Prostate gland (tissue), 2 donors: Measurements from ENCODE around the gene GNPNAT1. TPM values are rescaled to one million over a fixed set of nuclear protein-coding genes. Genes with fewer than 3 reads are reported as not detected.

Experiments used
- DNase-seq: peaks from one replicate; pipeline ENCODE4 v3.0.0-alpha.2; 2019; ENCODE audit warnings: low spot score
- H3K27ac ChIP-seq, 2 donors: fragments of 200-600 bp; sonication (generic); 2 replicates each; pipeline ENCODE4 v1.5.1; 2017 to 2019
- H3K27me3 ChIP-seq: fragments of 200-600 bp; sonication (generic); replicated peaks from 2 replicates; pipeline ENCODE4 v1.5.1; 2019; ENCODE audit not compliant: insufficient read depth
- H3K36me3 ChIP-seq, 2 donors: fragments of 200-600 bp; sonication (generic); 1 replicate in 1 of 2; 2 replicates in 1 of 2; pipeline versions ENCODE4 v1.5.1 to v1.8.1; 2017 to 2019
- H3K4me1 ChIP-seq: fragments of 200-600 bp; sonication (generic); replicated peaks from 2 replicates; pipeline ENCODE4 v1.5.1; 2019
- H3K4me3 ChIP-seq, 2 donors: fragments of 200-600 bp; sonication (generic); 2 replicates each; pipeline ENCODE4 v1.5.1; 2017 to 2019
- H3K9me3 ChIP-seq: fragments of 200-600 bp; sonication (generic); 2 replicates; pipeline ENCODE4 v1.5.1; 2017
- POLR2A ChIP-seq: fragments of 450-650 bp; IDR thresholded peaks from one replicate; pipeline ENCODE4 v1.6.1; 2016; ENCODE audit warnings: antibody characterized with exemption, mild to moderate bottlenecking
- POLR2AphosphoS5 ChIP-seq: sonication (generic); formaldehyde crosslinking; IDR thresholded peaks from one replicate; pipeline ENCODE4 v1.6.1; 2017; ENCODE audit warnings: antibody characterized with exemption
- WGBS: methylation state at CpG from one replicate; pipeline ENCODE4 v1.1.5; 2018; 5-methylcytosine and 5-hydroxymethylcytosine counted together
- intact Hi-C: fragments of 100-400 bp; cut with DNase I; formaldehyde crosslinking; loops from one replicate; pipeline ENCODE4 v1.14.2; 2022
- total RNA-seq, 2 donors: library from RNA; depleted of rRNA; stranded (reverse); fragments of >200 nt; gene quantifications; one replicate each; pipeline ENCODE4 v1.1.0, GENCODE V29; 2016
- TF ChIP-seq, protein P1 (sequence below), 4 experiments: fragments of 200-600 bp in 2 of 4; fragments of 450-650 bp in 2 of 4; sonication (generic) in 2 of 4; IDR thresholded peaks; 1 replicate in 3 of 4; 2 replicates in 1 of 4; pipeline ENCODE4 v1.5.1; 2016 to 2019; ENCODE audit warnings: antibody characterized with exemption in 4 of 4, mild to moderate bottlenecking in 2 of 4, moderate library complexity in 2 of 4

Gene GNPNAT1
- 10 to 100 TPM; 26.2 to 41.4 TPM for total RNA-seq

DNA sequence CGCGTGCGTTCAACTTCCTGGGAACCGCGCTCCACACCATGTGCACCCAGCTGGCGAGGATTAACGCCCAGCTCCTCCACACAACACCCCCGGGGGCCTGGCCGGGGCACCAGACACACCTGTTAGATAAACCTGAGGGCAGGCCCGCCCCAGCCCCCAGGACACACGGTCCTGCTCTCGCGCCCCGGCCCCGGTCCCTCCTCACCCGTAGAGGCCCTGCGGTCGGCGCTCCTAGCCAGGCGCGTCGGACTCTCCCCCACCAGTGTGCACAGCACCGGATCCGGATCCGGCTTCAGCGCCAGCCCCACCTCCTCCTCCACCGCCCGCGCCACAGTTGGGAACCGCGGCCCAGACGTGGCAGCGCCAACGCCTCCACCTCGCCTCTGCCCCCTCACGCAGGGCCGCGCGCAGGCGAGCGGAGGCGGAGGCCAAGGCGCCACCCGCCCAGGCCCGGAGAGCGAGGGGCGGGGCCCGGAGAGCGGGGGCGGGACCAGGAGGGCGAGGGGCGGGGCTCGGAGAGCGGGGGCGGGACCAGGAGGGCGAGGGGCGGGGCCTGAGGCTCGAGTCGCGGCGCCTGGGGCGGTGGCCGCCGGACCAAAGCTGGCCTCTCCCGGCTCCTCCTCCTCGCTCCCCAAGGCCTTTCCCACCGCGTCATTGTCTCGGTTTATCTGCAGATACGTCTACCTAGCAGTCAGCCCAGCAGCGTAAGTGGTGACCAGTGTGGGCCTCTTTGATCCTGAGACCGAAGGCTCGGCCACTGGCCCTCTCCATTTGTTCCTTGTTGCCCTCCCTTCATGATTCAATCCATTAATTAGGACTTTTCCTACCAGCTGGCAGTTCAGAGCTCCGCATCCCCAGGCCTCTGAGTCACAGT is at the start of gene GNPNAT1:
Gene GNPNAT1 (minus strand): TSS at position 385 of the 874 bp plus-strand sequence. CDS start 6,957 bp downstream, outside the sequence.
- H3K27ac ChIP-seq = peak within 1 kb of the TSS; percentile 74 to 85
- 5% methylated on average over 51 of the region's 74 CpGs for WGBS
- DNase-seq = peak; percentile 76
- TF ChIP-seq, protein P1, sequence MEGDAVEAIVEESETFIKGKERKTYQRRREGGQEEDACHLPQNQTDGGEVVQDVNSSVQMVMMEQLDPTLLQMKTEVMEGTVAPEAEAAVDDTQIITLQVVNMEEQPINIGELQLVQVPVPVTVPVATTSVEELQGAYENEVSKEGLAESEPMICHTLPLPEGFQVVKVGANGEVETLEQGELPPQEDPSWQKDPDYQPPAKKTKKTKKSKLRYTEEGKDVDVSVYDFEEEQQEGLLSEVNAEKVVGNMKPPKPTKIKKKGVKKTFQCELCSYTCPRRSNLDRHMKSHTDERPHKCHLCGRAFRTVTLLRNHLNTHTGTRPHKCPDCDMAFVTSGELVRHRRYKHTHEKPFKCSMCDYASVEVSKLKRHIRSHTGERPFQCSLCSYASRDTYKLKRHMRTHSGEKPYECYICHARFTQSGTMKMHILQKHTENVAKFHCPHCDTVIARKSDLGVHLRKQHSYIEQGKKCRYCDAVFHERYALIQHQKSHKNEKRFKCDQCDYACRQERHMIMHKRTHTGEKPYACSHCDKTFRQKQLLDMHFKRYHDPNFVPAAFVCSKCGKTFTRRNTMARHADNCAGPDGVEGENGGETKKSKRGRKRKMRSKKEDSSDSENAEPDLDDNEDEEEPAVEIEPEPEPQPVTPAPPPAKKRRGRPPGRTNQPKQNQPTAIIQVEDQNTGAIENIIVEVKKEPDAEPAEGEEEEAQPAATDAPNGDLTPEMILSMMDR (IDR thresholded peaks at IDR 0.05) = no peak
- TF ChIP-seq POLR2A (peak; percentile 80), POLR2AphosphoS5 (peak; percentile 66)
- no peaks in the 10 kb centered on the region for H3K27me3 ChIP-seq
- intact Hi-C loops = no loop called here
- no peaks in the 10 kb centered on the region for H3K36me3 ChIP-seq
- peak within 1 kb of the TSS; percentile 70 to 71 for H3K4me3 ChIP-seq
- H3K4me1 ChIP-seq = no peaks in the 10 kb centered on the region
- H3K9me3 ChIP-seq = no peaks in the 10 kb centered on the region

DNA sequence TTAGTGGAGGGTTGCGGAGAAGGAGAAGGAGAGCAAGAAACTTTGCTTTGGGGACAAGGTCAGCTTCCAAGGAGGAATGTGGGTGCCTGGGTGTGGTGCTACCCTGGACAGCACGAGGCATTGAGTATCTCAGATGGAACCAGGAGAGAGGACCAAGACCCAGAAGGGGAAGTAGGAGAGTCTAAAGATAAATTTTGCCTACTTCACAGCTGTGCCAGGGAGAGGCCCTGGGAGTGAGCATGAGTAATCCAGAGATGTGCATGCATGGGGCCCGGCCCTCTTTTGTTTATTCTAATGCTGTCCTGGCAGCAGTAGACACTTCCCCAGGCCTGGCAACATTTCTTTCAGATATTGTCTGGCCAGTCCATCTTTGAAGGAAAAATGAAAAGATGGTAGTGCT is 49.5 kb upstream of the GNPNAT1 start:
- Histone ChIP-seq H3K4me1 (no peaks in the 10 kb centered on the region), H3K27ac (no peak overlapping the region), H3K36me3 (no peaks in the 10 kb centered on the region), H3K9me3 (no peaks in the 10 kb centered on the region), H3K27me3 (no peaks in the 10 kb centered on the region), H3K4me3 (no peak overlapping the region)
- no peak for DNase-seq
- TF ChIP-seq POLR2A (no peak), POLR2AphosphoS5 (no peak)
- TF ChIP-seq, protein P1 (IDR thresholded peaks at IDR 0.05) = no peak
- 52% methylated on average over 3 of the region's 3 CpGs for WGBS
- intact Hi-C loops = no loop called here

DNA sequence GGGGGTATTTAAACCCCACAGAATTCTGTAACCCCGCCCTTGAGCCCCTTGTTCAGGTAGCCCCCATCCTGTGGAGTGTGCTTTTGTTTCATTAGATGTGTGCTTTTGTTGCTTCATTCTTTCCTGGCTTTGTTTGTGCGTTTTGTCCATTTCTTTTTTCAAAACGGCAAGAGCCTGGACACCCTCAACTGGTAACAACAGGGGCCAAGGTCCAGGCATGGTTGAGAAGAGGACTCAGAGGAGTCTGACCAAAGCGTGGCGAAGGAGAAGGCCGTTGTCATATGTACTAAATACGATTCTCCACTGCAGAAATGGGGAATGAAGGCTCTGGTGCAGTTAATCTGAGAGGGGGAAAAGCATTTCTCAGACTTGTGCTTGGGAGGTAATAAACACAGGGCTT is 46.0 kb upstream of the GNPNAT1 start:
- no peaks in the 10 kb centered on the region for H3K4me1 ChIP-seq
- no peaks in the 10 kb centered on the region for H3K27me3 ChIP-seq
- WGBS = 94% methylated on average over 7 of the region's 7 CpGs
- intact Hi-C loops = no loop called here
- DNase-seq = no peak
- H3K4me3 ChIP-seq = no peak overlapping the region
- H3K9me3 ChIP-seq = no peaks in the 10 kb centered on the region
- TF ChIP-seq, protein P1 (IDR thresholded peaks at IDR 0.05) = no peak
- no peak overlapping the region for H3K27ac ChIP-seq
- H3K36me3 ChIP-seq = no peaks in the 10 kb centered on the region

DNA sequence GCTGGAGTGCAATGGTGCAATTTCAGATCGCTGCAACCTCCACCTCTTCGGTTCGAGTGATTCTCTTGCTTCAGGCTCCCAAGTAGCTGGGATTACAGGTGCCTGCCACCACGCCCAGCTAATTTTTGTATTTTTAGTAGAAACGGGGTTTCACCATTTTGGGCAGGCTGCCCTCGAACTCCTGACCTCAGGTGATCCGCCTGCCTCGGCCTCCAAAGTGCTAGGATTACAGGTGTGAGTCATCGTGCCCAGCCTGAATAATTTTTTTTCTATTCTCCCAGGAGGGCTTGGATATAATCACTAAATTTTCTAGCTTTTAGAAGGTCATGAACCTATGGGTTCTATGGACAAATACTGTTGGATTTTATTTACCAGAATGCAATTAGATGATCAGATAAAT is 44.7 kb upstream of the GNPNAT1 start:
- DNase-seq = no peak
- Histone ChIP-seq H3K27ac (no peak overlapping the region), H3K4me1 (no peaks in the 10 kb centered on the region), H3K4me3 (no peak overlapping the region), H3K9me3 (no peaks in the 10 kb centered on the region), H3K36me3 (no peaks in the 10 kb centered on the region), H3K27me3 (no peaks in the 10 kb centered on the region)
- intact Hi-C loops = no loop called here
- TF ChIP-seq POLR2A (no peak), POLR2AphosphoS5 (no peak)
- TF ChIP-seq, protein P1 (IDR thresholded peaks at IDR 0.05) = no peak
- WGBS = 91% methylated on average over 9 of the region's 9 CpGs
